Ovary (tissue), 9 donors: ENCODE data around the gene TMEM33. TPM values are rescaled to one million over a fixed set of nuclear protein-coding genes. Genes with fewer than 3 reads are reported as not detected.

Source experiments
- DNase-seq, 5 donors: peaks; one replicate each; pipeline ENCODE4 v3.0.0-alpha.2; 2019 to 2020
- H3K27ac ChIP-seq, 2 donors: fragments of 200-600 bp; one replicate each; pipeline versions ENCODE4 v1.5.1 to v1.8.0; 2019 to 2022
- H3K27me3 ChIP-seq: fragments of 200-600 bp; one replicate; pipeline ENCODE4 v1.8.0; 2022
- H3K36me3 ChIP-seq: fragments of 200-600 bp; sonication (generic); one replicate; pipeline ENCODE4 v1.5.1; 2019
- H3K4me1 ChIP-seq: one replicate; pipeline ENCODE4 v1.8.1; 2013; ENCODE audit warnings: mild to moderate bottlenecking, moderate library complexity; ENCODE audit not compliant: insufficient read depth
- H3K4me3 ChIP-seq: fragments of 200-600 bp; sonication (generic); one replicate; pipeline ENCODE4 v1.5.1; 2017
- H3K9me3 ChIP-seq, 2 donors: fragments of 200-600 bp in 1 of 2; sonication (generic) in 1 of 2; one replicate each; pipeline versions ENCODE4 v1.5.1 to v1.8.1; 2013 to 2019; ENCODE audit warnings: mild to moderate bottlenecking in 1 of 2, moderate library complexity in 1 of 2
- CTCF ChIP-seq, 3 donors: fragments of 450-650 bp in 2 of 3; fragments of 200-600 bp in 1 of 3; IDR thresholded peaks; one replicate each; pipeline versions ENCODE4 v1.5.1 to v1.8.0; 2016 to 2022; ENCODE audit warnings: antibody characterized with exemption in 3 of 3, mild to moderate bottlenecking in 1 of 3
- EP300 ChIP-seq: sonication (generic); formaldehyde crosslinking; IDR thresholded peaks from one replicate; pipeline ENCODE4 v1.6.1; 2017; ENCODE audit warnings: antibody characterized with exemption
- POLR2A ChIP-seq: fragments of 450-650 bp; IDR thresholded peaks from one replicate; pipeline ENCODE4 v1.6.1; 2017; ENCODE audit warnings: antibody characterized with exemption, mild to moderate bottlenecking, moderate library complexity
- WGBS, 3 donors: extraction: QIAGEN DNeasy Blood & Tissue Kit in 1 of 3; methylation state at CpG; one replicate each; pipeline versions ENCODE4 v1.1.5 to v1.1.7; 2013 to 2017; 5-methylcytosine and 5-hydroxymethylcytosine counted together
- intact Hi-C, 4 donors: fragments of 100-400 bp; cut with DNase I; formaldehyde crosslinking; loops; one replicate each; pipeline versions ENCODE4 v1.11.0 to v1.15.1; 2022 to 2023
- polyA plus RNA-seq, 2 donors: library from polyadenylated mRNA; stranded (reverse); fragments of 200-250 nt in 1 of 2; fragments of 350-450 nt in 1 of 2; fragmentation: Illumina TruSeq in 1 of 2; extraction: RNeasy Lipid Tissue Mini Kit (QIAGEN cat#74804) in 1 of 2; gene quantifications; one replicate each; pipeline ENCODE4 v1.2.3, GENCODE V29; 2013 to 2014
- total RNA-seq, 7 donors: library from RNA; depleted of rRNA in 2 of 7; stranded (reverse); fragments of >200 nt in 2 of 7; fragmentation: NEBNext Ultra II Directional in 3 of 7; extraction: Animal tissue kit (Norgen Biotek cat#: 25700) in 3 of 7; gene quantifications; one replicate each; pipeline versions ENCODE4 v1.1.0 to v1.2.4, GENCODE V29; 2016 to 2023
- donor health status: DM: no; HTN: no; CAD: no; lungs with moderate emphysema.
- donor health status: DM: no; HTN: no; CAD: no.
- donor health status: Bipolar disorder and iron deficiency.
- donor health status: DM: yes; HTN: yes; CAD: no.
- donor health status: DM: no; HTN: no; CAD: no.
- donor health status: DM: yes; HTN: yes; CAD: no.

TMEM33 gene
- total and polyA plus RNA-seq, 9 donors: 8.8 to 50.9 (median 33.5) TPM

DNA sequence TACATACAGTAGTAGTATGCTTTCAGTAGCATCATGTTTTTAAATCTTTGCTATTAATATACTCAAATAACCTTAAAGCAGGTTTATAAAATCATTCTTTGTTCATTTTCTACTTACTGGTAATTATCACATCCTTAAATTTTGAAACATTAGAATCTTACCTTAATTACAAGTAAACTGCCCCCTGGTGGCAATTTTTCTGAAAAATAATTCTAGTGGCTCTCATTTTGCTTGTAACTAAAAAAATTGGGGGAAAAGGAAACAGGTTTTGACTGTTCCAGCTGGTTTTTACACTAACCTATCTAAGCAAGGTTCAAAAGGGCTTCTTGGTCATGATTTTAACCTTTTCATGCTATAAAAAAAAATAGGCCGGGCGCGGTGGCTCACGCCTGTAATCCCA lies 27.9 kb downstream of the TMEM33 start:
- Histone ChIP-seq H3K27me3 (no peaks in the 10 kb centered on the region), H3K27ac (no peak overlapping the region), H3K4me1 (no peaks in the 10 kb centered on the region), H3K4me3 (no peak overlapping the region), H3K36me3 (no peaks in the 10 kb centered on the region), H3K9me3 (no peaks in the 10 kb centered on the region)
- DNase-seq: no peak
- WGBS, 3 donors: 90 to 96% (median 93%) methylated on average over 4 of the region's 4 CpGs
- intact Hi-C loops: no loop called here
- TF ChIP-seq EP300: no peak
- no peak for TF ChIP-seq POLR2A
- no peak for TF ChIP-seq CTCF (IDR thresholded peaks at IDR 0.05)

- 85 to 95% (median 92%) methylated on average over 1 of the region's 1 CpG for WGBS, 3 donors
- no peaks in the 10 kb centered on the region for H3K9me3 ChIP-seq
- no peaks in the 10 kb centered on the region for H3K36me3 ChIP-seq
- no peak for DNase-seq
- TF ChIP-seq CTCF (IDR thresholded peaks at IDR 0.05) (no peak), EP300 (no peak), POLR2A (no peak)
- no peaks in the 10 kb centered on the region for H3K27me3 ChIP-seq
- no peak overlapping the region for H3K4me3 ChIP-seq
- no peak overlapping the region for H3K27ac ChIP-seq
- no peaks in the 10 kb centered on the region for H3K4me1 ChIP-seq
- intact Hi-C loops: no loop called here
Measured at GRCh38 chr4:41964401-41964800, 29.2 kb downstream of the TMEM33 start.

DNA sequence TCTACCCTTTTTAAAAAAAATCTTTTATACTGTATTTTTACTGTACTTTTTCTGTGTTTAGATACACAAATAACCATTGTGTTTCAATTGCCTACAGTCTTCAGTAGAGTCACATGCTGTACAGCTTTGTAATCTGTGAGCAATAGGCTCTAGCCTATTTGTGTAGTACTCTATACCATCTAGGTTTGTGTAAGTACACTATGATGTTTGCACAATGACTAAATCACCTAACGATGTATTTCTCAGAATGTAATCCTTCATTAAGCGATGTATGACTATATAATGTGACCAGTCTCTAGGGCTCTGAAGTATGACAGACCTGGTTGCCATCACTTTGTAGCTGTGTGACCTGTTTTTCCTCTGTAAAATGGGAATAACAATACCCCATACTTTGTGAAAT lies 32.2 kb downstream of the TMEM33 start:
- no peaks in the 10 kb centered on the region for H3K36me3 ChIP-seq
- no peak for DNase-seq
- no peak overlapping the region for H3K27ac ChIP-seq
- intact Hi-C loops: no loop called here
- H3K27me3 ChIP-seq: no peaks in the 10 kb centered on the region
- H3K4me1 ChIP-seq: no peaks in the 10 kb centered on the region
- no peak overlapping the region for H3K4me3 ChIP-seq
- no peak for TF ChIP-seq EP300
- no peak for TF ChIP-seq POLR2A
- no peak for TF ChIP-seq CTCF (IDR thresholded peaks at IDR 0.05)
- H3K9me3 ChIP-seq: no peaks in the 10 kb centered on the region
- WGBS, 3 donors: 93 to 97% (median 94%) methylated on average over 2 of the region's 2 CpGs

DNA sequence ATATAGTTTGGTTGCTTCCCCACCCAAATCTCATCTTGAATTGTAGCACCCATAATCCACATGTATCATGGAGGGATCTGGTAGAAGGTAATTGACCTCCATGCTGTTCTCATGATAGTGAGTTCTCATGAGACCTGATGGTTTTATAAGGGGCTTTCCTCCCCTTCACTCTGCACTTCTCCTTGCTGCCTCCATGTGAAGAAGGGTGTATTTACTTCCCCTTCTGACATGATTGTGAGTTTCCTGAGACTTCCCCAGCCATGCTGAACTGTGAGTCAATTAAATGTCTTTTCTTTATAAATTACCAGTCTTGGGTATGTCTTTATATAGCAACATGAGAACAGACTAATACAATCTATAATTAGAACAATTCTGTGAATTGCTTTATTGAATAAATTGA lies 34.4 kb downstream of the TMEM33 start:
- Histone ChIP-seq H3K9me3 (no peaks in the 10 kb centered on the region), H3K36me3 (no peaks in the 10 kb centered on the region), H3K27ac (no peak overlapping the region), H3K27me3 (no peaks in the 10 kb centered on the region), H3K4me1 (no peaks in the 10 kb centered on the region), H3K4me3 (no peak overlapping the region)
- intact Hi-C loops: no loop called here
- no peak for TF ChIP-seq CTCF (IDR thresholded peaks at IDR 0.05)
- TF ChIP-seq POLR2A: no peak
- no peak for TF ChIP-seq EP300
- no peak for DNase-seq

- Histone ChIP-seq H3K9me3 (no peaks in the 10 kb centered on the region), H3K4me3 (no peak overlapping the region), H3K27me3 (no peaks in the 10 kb centered on the region), H3K4me1 (no peaks in the 10 kb centered on the region), H3K27ac (no peak overlapping the region), H3K36me3 (no peaks in the 10 kb centered on the region)
- intact Hi-C loops: no loop called here
- no peak for TF ChIP-seq CTCF (IDR thresholded peaks at IDR 0.05)
- TF ChIP-seq POLR2A: no peak
- no peak for TF ChIP-seq EP300
- WGBS, 3 donors: 86 to 96% (median 89%) methylated on average over 1 of the region's 1 CpG
- no peak for DNase-seq
Measured at GRCh38 chr4:41975341-41975740, 40.1 kb downstream of the TMEM33 start.
